Pancreas (tissue), 10 donors: Measurements from ENCODE around the gene CCDC47. TPM values are rescaled to one million over a fixed set of nuclear protein-coding genes. Genes with fewer than 3 reads are reported as not detected.
A peak's percentile ranks its signal among the peaks of the same experiment; 100 is the strongest.

Experiments used
- ATAC-seq, 4 donors: fragments of 200-7000 bp; cut with Tn5 transposase; one replicate each; pipeline versions ENCODE4 v1.8.0 to v1.9.1; 2020; ENCODE audit warnings: mild to moderate bottlenecking in 4 of 4, moderate library complexity in 4 of 4
- DNase-seq, 6 donors: peaks; one replicate each; pipeline ENCODE4 v3.0.0-alpha.2; 2020
- FAIRE-seq: peaks from 2 replicates; lab custom pipeline; 2012; peaks lifted over from hg19 to GRCh38; lab: Jason Lieb, UNC
- H3K27ac ChIP-seq, 4 donors: fragments of 200-600 bp; sonication (generic); 1 replicate in 3 of 4; 2 replicates in 1 of 4; pipeline versions ENCODE4 v1.5.0 to v1.8.0; 2020
- H3K27me3 ChIP-seq, 4 donors: fragments of 200-600 bp; one replicate each; pipeline ENCODE4 v1.8.0; 2021
- H3K36me3 ChIP-seq, 3 donors: fragments of 200-600 bp; sonication (generic) in 1 of 3; one replicate each; pipeline versions ENCODE4 v1.5.0 to v1.8.0; 2020 to 2021
- H3K4me1 ChIP-seq, 3 donors: fragments of 200-600 bp; one replicate each; pipeline ENCODE4 v1.8.0; 2021
- H3K4me3 ChIP-seq, 4 donors: fragments of 200-600 bp; sonication (generic) in 2 of 4; one replicate each; pipeline versions ENCODE4 v1.5.0 to v1.8.0; 2020 to 2021
- H3K9me3 ChIP-seq, 4 donors: fragments of 200-600 bp; one replicate each; pipeline ENCODE4 v1.8.0; 2021
- CTCF ChIP-seq, 4 donors: fragments of 200-600 bp; sonication (generic) in 3 of 4; IDR thresholded peaks; one replicate each; pipeline versions ENCODE4 v1.5.0 to v1.8.0; 2021; ENCODE audit warnings: antibody characterized with exemption in 4 of 4
- WGBS, 2 donors: extraction: QIAGEN DNeasy Blood & Tissue Kit; methylation state at CpG; one replicate each; pipeline ENCODE4 v1.1.7; 2013; 5-methylcytosine and 5-hydroxymethylcytosine counted together
- intact Hi-C, 3 donors: fragments of 100-400 bp; cut with DNase I; formaldehyde crosslinking; loops; one replicate each; pipeline versions ENCODE4 v1.11.1 to v1.14.2; 2022
- polyA plus RNA-seq, 2 donors: library from polyadenylated mRNA; stranded (reverse); fragments of 200-250 nt; gene quantifications; one replicate each; pipeline ENCODE4 v1.2.3, GENCODE V29; 2013
- total RNA-seq, 6 donors: library from RNA; stranded (reverse); fragmentation: NEBNext Ultra II Directional in 4 of 6; extraction: Animal tissue kit (Norgen Biotek cat#: 25700) in 4 of 6; gene quantifications; one replicate each; pipeline versions ENCODE4 v1.2.1 to v1.2.4, GENCODE V29; 2021 to 2023
- donor health status: healthy with polysubstance abuse.
- donor health status: DM: no; HTN: no; CAD: no; lungs with moderate emphysema.
- donor health status: DM: no; HTN: no; CAD: no.
- donor health status: control.
- donor health status: control.
- donor health status: Bipolar disorder and iron deficiency.
- donor health status: DM: yes; HTN: yes; CAD: no.
- donor health status: DM: no; HTN: no; CAD: no.
- donor health status: DM: no; HTN: no; CAD: no.
- donor health status: DM: yes; HTN: yes; CAD: no.

The CCDC47 gene
- total and polyA plus RNA-seq, 8 donors: 10.8 to 60.3 (median 46.9) TPM

GRCh38 chr17:63699638-63700527 is 73.5 kb downstream of the CCDC47 start, which contains the start of gene LIMD2:
TSS of gene LIMD2 (minus strand) at chr17:63700125. CDS start at chr17:63699298, 827 bp downstream.
- no peak for TF ChIP-seq CTCF (IDR thresholded peaks at IDR 0.05)
- Histone ChIP-seq H3K9me3 (no peaks in the 10 kb centered on the region), H3K4me3 (peak within 1 kb of the TSS; percentile 14 to 62 (median 46)), H3K27ac (peak within 1 kb of the TSS in 3 of 4 donors; percentile 16 to 67 (median 55)), H3K36me3 (no peaks in the 10 kb centered on the region), H3K27me3 (no peaks in the 10 kb centered on the region), H3K4me1 (no peaks in the 10 kb centered on the region)
- DNase-seq: peak in 5 of 6 donors; percentile 39 to 81 (median 63)
- FAIRE-seq: no peak
- ATAC-seq: peak; percentile 1 to 35 (median 22)
- 0 to 1% methylated on average over 57 to 133 of the region's 133 CpGs for WGBS, 2 donors
- intact Hi-C loops: loop anchor here in 1 of 3 donors (10.0 kb wide), 1 partner anchor 265 kb away; no protein-coding TSS in a partner anchor

DNA sequence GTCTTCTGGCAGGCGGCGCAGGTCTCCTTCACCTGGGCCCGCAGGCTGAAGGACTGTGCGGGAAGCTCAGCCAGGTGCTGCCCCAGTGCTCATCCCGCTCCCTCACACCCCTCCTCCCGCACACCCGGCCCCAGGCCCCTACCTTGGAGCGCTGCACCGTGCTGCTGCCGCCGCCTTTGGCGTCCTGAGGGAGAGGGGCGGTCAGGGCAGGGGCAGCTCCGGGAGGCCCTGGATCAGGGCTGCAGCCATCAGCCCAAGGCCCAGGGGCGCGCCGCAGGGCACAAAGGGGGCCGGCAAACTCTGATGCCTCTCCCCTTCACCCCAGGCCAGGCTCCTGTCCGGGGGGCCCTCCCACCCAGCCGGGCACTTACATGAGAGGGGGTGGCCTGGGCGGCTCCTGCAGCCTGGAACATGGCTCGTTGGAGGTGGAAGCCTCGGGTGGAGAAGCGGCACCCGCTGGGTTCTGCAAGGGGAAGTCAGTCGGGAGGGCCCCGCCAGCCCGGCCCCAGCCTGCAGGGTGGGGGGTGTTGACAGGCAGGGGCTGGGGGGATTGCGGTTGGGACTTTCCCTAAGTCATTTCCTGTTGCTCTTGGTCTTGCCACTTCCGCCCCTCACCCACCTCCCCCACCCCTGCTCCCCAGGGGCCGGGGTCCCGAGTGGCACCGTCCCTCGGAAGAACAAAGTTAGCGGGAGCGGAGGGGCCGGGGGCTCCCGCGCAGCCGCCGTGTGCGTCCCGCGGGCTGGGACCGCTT is 74.3 kb downstream of the CCDC47 start:
- ATAC-seq: peak; percentile 19 to 34 (median 26)
- Histone ChIP-seq H3K27me3 (no peaks in the 10 kb centered on the region), H3K4me3 (peak overlapping the region; percentile 14 to 62 (median 38)), H3K27ac (peak overlapping the region in 3 of 4 donors; percentile 16 to 67 (median 37)), H3K36me3 (peaks cover 0 to 3% (median 2%) of the 10 kb centered on the region in 3 donors), H3K9me3 (no peaks in the 10 kb centered on the region), H3K4me1 (no peaks in the 10 kb centered on the region)
- TF ChIP-seq CTCF (IDR thresholded peaks at IDR 0.05): no peak
- WGBS, 2 donors: 18 to 19% methylated on average over 27 to 45 of the region's 45 CpGs
- DNase-seq: peak in 3 of 6 donors; percentile 66 to 85 (median 69)
- FAIRE-seq: no peak
- intact Hi-C loops: no loop called here

GRCh38 chr17:63698381-63698885 is 75.0 kb downstream of the CCDC47 start:
- no peaks in the 10 kb centered on the region for H3K9me3 ChIP-seq
- H3K36me3 ChIP-seq: peaks cover 0 to 8% (median 8%) of the 10 kb centered on the region in 3 donors
- TF ChIP-seq CTCF (IDR thresholded peaks at IDR 0.05): no peak
- H3K4me1 ChIP-seq: no peaks in the 10 kb centered on the region
- peak overlapping the region in 1 of 4 donors; percentile 67 for H3K27ac ChIP-seq
- intact Hi-C loops: no loop called here
- H3K4me3 ChIP-seq: peak overlapping the region in 3 of 4 donors; percentile 14 to 62 (median 49)
- DNase-seq (peak in 3 of 6 donors; percentile 28 to 76 (median 60)), FAIRE-seq (no peak), ATAC-seq (peak; percentile 4 to 22 (median 11))
- no peaks in the 10 kb centered on the region for H3K27me3 ChIP-seq
- WGBS, 2 donors: 46 to 58% methylated on average over 24 of the region's 24 CpGs

- Histone ChIP-seq H3K27me3 (no peaks in the 10 kb centered on the region), H3K36me3 (peaks cover 0 to 8% (median 8%) of the 10 kb centered on the region in 3 donors), H3K4me3 (peak overlapping the region in 1 of 4 donors; percentile 62), H3K27ac (no peak overlapping the region), H3K4me1 (no peaks in the 10 kb centered on the region), H3K9me3 (no peaks in the 10 kb centered on the region)
- ATAC-seq (peak; percentile 60 to 72 (median 65)), FAIRE-seq (no peak), DNase-seq (peak; percentile 55 to 85 (median 69))
- 63 to 64% methylated on average over 22 of the region's 22 CpGs for WGBS, 2 donors
- intact Hi-C loops: no loop called here
- peak; percentile 17 to 34 (median 29) for TF ChIP-seq CTCF (IDR thresholded peaks at IDR 0.05)
Measured at GRCh38 chr17:63697341-63698286, 75.8 kb downstream of the CCDC47 start.
